ENCODE measurements around the gene RPL32. TPM values are rescaled to one million over a fixed set of nuclear protein-coding genes. Genes with fewer than 3 reads are reported as not detected.

RPL32 gene
- total and polyA plus RNA-seq, 9 of the 15 experiments (the other 6 are each of a cell fraction or from before 2014, with no cell fraction given): 2,738 to 6,200 (median 4,286) TPM

- TF ChIP-seq SMARCB1 (IDR thresholded peaks at IDR 0.05; ENCODE audit: insufficient read length, low read depth): no peak
- peak; percentile 64 for TF ChIP-seq CREM (IDR thresholded peaks at IDR 0.05; ENCODE audit: low read depth)
- TF ChIP-seq THAP7 (CRISPR knock-in tag; IDR thresholded peaks at IDR 0.05): no peak
- TF ChIP-seq PHF20 (IDR thresholded peaks at IDR 0.05; ENCODE audit: partially characterized antibody): peak; percentile 87
- TF ChIP-seq XRCC3 (IDR thresholded peaks at IDR 0.05): no peak; the same call in 1 of the 2 replicates
- TF ChIP-seq BCOR (IDR thresholded peaks at IDR 0.05): 0 out of 2 replicates have a peak, but pooled peaks have one; percentile 9
- TF ChIP-seq SMAD3 (CRISPR knock-in tag; conservative IDR thresholded peaks at IDR 0.05): no peak; the same call in 1 of the 2 replicates
- TF ChIP-seq MYC (IDR thresholded peaks at IDR 0.05; ENCODE audit: low read depth, low read length): peak; percentile 98
- peak; percentile 98 for TF ChIP-seq MYC (CRISPR knock-in tag; IDR thresholded peaks at IDR 0.05; ENCODE audit: borderline replicate concordance, low read depth)
- TF ChIP-seq, protein P1, sequence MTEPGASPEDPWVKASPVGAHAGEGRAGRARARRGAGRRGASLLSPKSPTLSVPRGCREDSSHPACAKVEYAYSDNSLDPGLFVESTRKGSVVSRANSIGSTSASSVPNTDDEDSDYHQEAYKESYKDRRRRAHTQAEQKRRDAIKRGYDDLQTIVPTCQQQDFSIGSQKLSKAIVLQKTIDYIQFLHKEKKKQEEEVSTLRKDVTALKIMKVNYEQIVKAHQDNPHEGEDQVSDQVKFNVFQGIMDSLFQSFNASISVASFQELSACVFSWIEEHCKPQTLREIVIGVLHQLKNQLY (CRISPR knock-in tag; conservative IDR thresholded peaks at IDR 0.05): peak in 1 of 2 experiments; percentile 74; a peak in 1 of 4 replicates
- TF ChIP-seq ZNF41 (CRISPR knock-in tag; conservative IDR thresholded peaks at IDR 0.05): no peak
- TF ChIP-seq NFRKB (IDR thresholded peaks at IDR 0.05; ENCODE audit: low read depth): peak; percentile 96
- TF ChIP-seq, protein P2, sequence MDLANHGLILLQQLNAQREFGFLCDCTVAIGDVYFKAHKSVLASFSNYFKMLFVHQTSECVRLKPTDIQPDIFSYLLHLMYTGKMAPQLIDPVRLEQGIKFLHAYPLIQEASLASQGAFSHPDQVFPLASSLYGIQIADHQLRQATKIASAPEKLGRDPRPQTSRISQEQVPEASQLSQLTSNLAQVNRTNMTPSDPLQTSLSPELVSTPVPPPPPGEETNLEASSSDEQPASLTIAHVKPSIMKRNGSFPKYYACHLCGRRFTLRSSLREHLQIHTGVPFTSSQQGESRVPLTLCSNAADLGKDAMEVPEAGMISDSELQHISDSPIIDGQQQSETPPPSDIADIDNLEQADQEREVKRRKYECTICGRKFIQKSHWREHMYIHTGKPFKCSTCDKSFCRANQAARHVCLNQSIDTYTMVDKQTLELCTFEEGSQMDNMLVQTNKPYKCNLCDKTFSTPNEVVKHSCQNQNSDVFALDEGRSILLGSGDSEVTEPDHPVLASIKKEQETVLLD (IDR thresholded peaks at IDR 0.05): no peak
- TF ChIP-seq ZNF324 (CRISPR knock-in tag; IDR thresholded peaks at IDR 0.05): no peak
- TF ChIP-seq HMGN3 (IDR thresholded peaks at IDR 0.05; ENCODE audit: borderline replicate concordance, extremely low read depth, insufficient read length, low read depth, low read length): no peak
- TF ChIP-seq TRIM24 (IDR thresholded peaks at IDR 0.05): peak in 1 of 2 experiments; percentile 31; a peak in 1 of 4 replicates
- TF ChIP-seq BCLAF1 (IDR thresholded peaks at IDR 0.05; ENCODE audit: borderline replicate concordance in 1 of 2, control insufficient read depth in 1 of 2, low read depth in 2 of 2, low read length in 1 of 2): no peak
- 0 out of 2 replicates have a peak, but pooled peaks have one; percentile 16 for TF ChIP-seq ZNF354B (CRISPR knock-in tag; IDR thresholded peaks at IDR 0.05)
- TF ChIP-seq CCAR2 (IDR thresholded peaks at IDR 0.05; ENCODE audit: low read depth, low read length): no peak
- TF ChIP-seq SIRT6 (IDR thresholded peaks at IDR 0.05; ENCODE audit: low read depth, low read length): no peak
- TF ChIP-seq ZBTB17 (CRISPR knock-in tag; IDR thresholded peaks at IDR 0.05): no peak; the same call in 1 of the 2 replicates
- peak; percentile 72; the same call in 1 of the 2 replicates for TF ChIP-seq ZNF197 (CRISPR knock-in tag; IDR thresholded peaks at IDR 0.05; ENCODE audit: low read depth)
- TF ChIP-seq SMARCC2 (IDR thresholded peaks at IDR 0.05; ENCODE audit: low read depth): no peak
Observed at GRCh38 chr3:12841149-12841969, at the start of gene RPL32 (continued).
